Measurements from ENCODE around the gene AGPAT3.

GRCh38 chr21:43991447-43991991, 126.5 kb downstream of the AGPAT3 start:
- no peak for TF ChIP-seq CTCF (IDR thresholded peaks at IDR 0.05; ENCODE audit: extremely low read depth in 1 of 2, insufficient read depth in 1 of 2, low read depth in 1 of 2, low read length in 2 of 2)
- no peak for TF ChIP-seq POLR2AphosphoS5 (IDR thresholded peaks at IDR 0.05; ENCODE audit: insufficient read depth, low read depth, low read length)
- no peak for TF ChIP-seq EZH2 (IDR thresholded peaks at IDR 0.05; ENCODE audit: borderline replicate concordance, low read depth, low read length, severe bottlenecking)
- TF ChIP-seq MYC (IDR thresholded peaks at IDR 0.05; ENCODE audit: low read depth, low read length) = no peak
- TF ChIP-seq POLR2A (IDR thresholded peaks at IDR 0.05; ENCODE audit: low read depth, low read length) = no peak
